Thoracic aorta (tissue), 2 donors: ENCODE data around the gene DLGAP1. TPM values are rescaled to one million over a fixed set of nuclear protein-coding genes. Genes with fewer than 3 reads are reported as not detected.

ENCODE experiments used
- ATAC-seq: fragments of 150-250 bp; one replicate; pipeline ENCODE4 v1.8.0; 2017; ENCODE audit warnings: low read depth; ENCODE audit not compliant: insufficient number of reproducible peaks, low FRiP score
- DNase-seq: peaks from one replicate; pipeline ENCODE4 v3.0.0-alpha.2; 2020; ENCODE audit warnings: low spot score
- H3K27ac ChIP-seq, 2 donors: fragments of 200-600 bp; sonication (generic); 1 replicate in 1 of 2; 2 replicates in 1 of 2; pipeline ENCODE4 v1.5.1; 2016; ENCODE audit warnings: mild to moderate bottlenecking in 2 of 2, moderate library complexity in 2 of 2
- H3K27me3 ChIP-seq: fragments of 200-600 bp; sonication (generic); replicated peaks from 2 replicates; pipeline ENCODE4 v1.6.0; 2016; ENCODE audit warnings: mild to moderate bottlenecking; ENCODE audit not compliant: insufficient read depth
- H3K36me3 ChIP-seq: fragments of 200-600 bp; sonication (generic); one replicate; pipeline ENCODE4 v1.5.1; 2016
- H3K4me1 ChIP-seq, 2 donors: fragments of 200-600 bp; sonication (generic); 1 replicate in 1 of 2; 2 replicates in 1 of 2; pipeline versions ENCODE4 v1.5.1 to v1.6.0; 2016; ENCODE audit warnings: low read depth in 2 of 2, mild to moderate bottlenecking in 1 of 2; ENCODE audit not compliant: control insufficient read depth in 1 of 2
- H3K4me3 ChIP-seq: fragments of 200-600 bp; sonication (generic); 2 replicates; pipeline ENCODE4 v1.5.1; 2016; ENCODE audit warnings: mild to moderate bottlenecking
- H3K9me3 ChIP-seq: fragments of 200-600 bp; sonication (generic); 2 replicates; pipeline ENCODE4 v1.5.1; 2016
- CTCF ChIP-seq: fragments of 200-600 bp; sonication (generic); IDR thresholded peaks from one replicate; pipeline ENCODE4 v1.5.1; 2019; ENCODE audit warnings: antibody characterized with exemption
- total RNA-seq, 2 donors: library from RNA; depleted of rRNA; stranded (reverse); fragments of >200 nt; gene quantifications; one replicate each; pipeline versions ENCODE4 v1.1.0 to v1.2.3, GENCODE V29; 2016

Gene DLGAP1
- total RNA-seq, 2 donors from 2014 or later = 7.3 to 19.0 TPM

GRCh38 chr18:3453540-3454364 is 1001.4 kb downstream of the DLGAP1 start:
- Histone ChIP-seq H3K4me3 (peak overlapping the region; percentile 95), H3K27me3 (no peaks in the 10 kb centered on the region), H3K4me1 (peaks cover 15 to 43% of the 10 kb centered on the region in 2 donors), H3K9me3 (no peaks in the 10 kb centered on the region), H3K36me3 (peaks cover 21% of the 10 kb centered on the region), H3K27ac (peak overlapping the region; percentile 99 to 100)
- no peak for TF ChIP-seq CTCF
- DNase-seq = peak; percentile 41
- ATAC-seq = peak; percentile 30

- DNase-seq (no peak), ATAC-seq (no peak)
- H3K4me1 ChIP-seq = peaks cover 12 to 38% of the 10 kb centered on the region in 2 donors
- no peaks in the 10 kb centered on the region for H3K27me3 ChIP-seq
- H3K36me3 ChIP-seq = peaks cover 14% of the 10 kb centered on the region
- TF ChIP-seq CTCF = no peak
- no peaks in the 10 kb centered on the region for H3K9me3 ChIP-seq
- peak overlapping the region; percentile 99 to 100 for H3K27ac ChIP-seq
- H3K4me3 ChIP-seq = peak overlapping the region; percentile 95
Measured at GRCh38 chr18:3452750-3453539, 1002.2 kb downstream of the DLGAP1 start.

GRCh38 chr18:3451989-3452749 is 1002.9 kb downstream of the DLGAP1 start:
- H3K9me3 ChIP-seq = no peaks in the 10 kb centered on the region
- H3K4me3 ChIP-seq = peak overlapping the region; percentile 95
- H3K27me3 ChIP-seq = no peaks in the 10 kb centered on the region
- DNase-seq (no peak), ATAC-seq (no peak)
- H3K27ac ChIP-seq = peak overlapping the region; percentile 99 to 100
- H3K36me3 ChIP-seq = peaks cover 9% of the 10 kb centered on the region
- peaks cover 12 to 39% of the 10 kb centered on the region in 2 donors for H3K4me1 ChIP-seq
- no peak for TF ChIP-seq CTCF

- Histone ChIP-seq H3K27me3 (no peaks in the 10 kb centered on the region), H3K27ac (peak overlapping the region; percentile 99 to 100), H3K4me3 (peak overlapping the region; percentile 95), H3K4me1 (peaks cover 12 to 43% of the 10 kb centered on the region in 2 donors), H3K36me3 (peaks cover 4% of the 10 kb centered on the region), H3K9me3 (no peaks in the 10 kb centered on the region)
- TF ChIP-seq CTCF = no peak
- DNase-seq (peak; percentile 75), ATAC-seq (peak; percentile 8)
Measured at GRCh38 chr18:3451183-3451988, 1003.7 kb downstream of the DLGAP1 start.
